ENCODE measurements around the gene SYNPO. TPM values are rescaled to one million over a fixed set of nuclear protein-coding genes. Genes with fewer than 3 reads are reported as not detected.

SYNPO gene
- polyA plus RNA-seq, 1 donor from 2014 or later: not detected

DNA sequence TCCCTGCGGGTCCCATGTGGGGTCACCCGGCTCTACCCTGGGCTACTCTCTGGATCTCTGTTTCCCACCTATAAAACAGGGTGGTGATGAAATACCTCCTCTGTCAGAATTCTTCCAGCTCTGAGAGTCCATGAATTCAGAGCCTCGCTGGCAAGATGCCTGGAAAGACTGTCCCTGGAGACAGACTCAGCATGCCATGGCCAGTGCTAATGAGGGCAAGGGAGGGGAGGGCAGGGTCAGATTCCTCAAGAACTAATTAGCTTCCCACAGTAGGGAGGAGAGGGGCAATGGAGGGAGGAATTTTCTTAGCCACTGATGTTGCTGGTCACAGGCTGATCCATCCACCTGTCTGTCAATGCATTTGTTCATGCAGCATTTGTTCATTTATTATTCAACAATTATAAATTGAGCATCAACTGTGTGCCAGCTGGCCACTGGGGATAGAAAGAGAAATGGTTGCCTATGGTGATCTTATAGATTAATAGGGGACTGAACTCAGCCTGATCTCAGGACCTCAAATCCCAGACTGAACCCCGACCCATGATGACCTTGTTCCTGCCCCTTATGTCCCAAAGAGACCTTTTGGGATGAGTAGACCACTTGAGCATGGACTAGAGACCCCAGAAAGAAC, 4.7 kb downstream of the SYNPO start:
- Histone ChIP-seq H3K4me3 (ENCODE audit: low read length) (no peak overlapping the region), H3F3A (ENCODE audit: insufficient read depth, low read length, poor library complexity, severe bottlenecking) (no peaks in the 10 kb centered on the region), H3K9me2 (ENCODE audit: insufficient read depth, low read length) (no peaks in the 10 kb centered on the region), H3K4me2 (ENCODE audit: low read length) (no peak overlapping the region), H3K27me3 (ENCODE audit: insufficient read depth, low read depth, low read length) (no peaks in the 10 kb centered on the region), H2AFZ (ENCODE audit: low read depth, low read length) (no peak overlapping the region), H4K20me1 (ENCODE audit: insufficient read depth) (no peaks in the 10 kb centered on the region), H3K27ac (ENCODE audit: low read length) (no peak overlapping the region), H3K79me2 (replicated peaks; ENCODE audit: insufficient read depth, low read length) (no peaks in the 10 kb centered on the region), H3K9me3 (ENCODE audit: low read length) (no peaks in the 10 kb centered on the region), H3K9ac (ENCODE audit: low read length) (no peak overlapping the region), H3K36me3 (ENCODE audit: insufficient read depth, low read length) (no peaks in the 10 kb centered on the region)
- TF ChIP-seq RAD21 (conservative IDR thresholded peaks at IDR 0.05): no peak
- no peak for TF ChIP-seq POLR2AphosphoS5 (IDR thresholded peaks at IDR 0.05)
- TF ChIP-seq MXI1 (conservative IDR thresholded peaks at IDR 0.05; ENCODE audit: poor library complexity, severe bottlenecking): no peak
- TF ChIP-seq, protein P1, sequence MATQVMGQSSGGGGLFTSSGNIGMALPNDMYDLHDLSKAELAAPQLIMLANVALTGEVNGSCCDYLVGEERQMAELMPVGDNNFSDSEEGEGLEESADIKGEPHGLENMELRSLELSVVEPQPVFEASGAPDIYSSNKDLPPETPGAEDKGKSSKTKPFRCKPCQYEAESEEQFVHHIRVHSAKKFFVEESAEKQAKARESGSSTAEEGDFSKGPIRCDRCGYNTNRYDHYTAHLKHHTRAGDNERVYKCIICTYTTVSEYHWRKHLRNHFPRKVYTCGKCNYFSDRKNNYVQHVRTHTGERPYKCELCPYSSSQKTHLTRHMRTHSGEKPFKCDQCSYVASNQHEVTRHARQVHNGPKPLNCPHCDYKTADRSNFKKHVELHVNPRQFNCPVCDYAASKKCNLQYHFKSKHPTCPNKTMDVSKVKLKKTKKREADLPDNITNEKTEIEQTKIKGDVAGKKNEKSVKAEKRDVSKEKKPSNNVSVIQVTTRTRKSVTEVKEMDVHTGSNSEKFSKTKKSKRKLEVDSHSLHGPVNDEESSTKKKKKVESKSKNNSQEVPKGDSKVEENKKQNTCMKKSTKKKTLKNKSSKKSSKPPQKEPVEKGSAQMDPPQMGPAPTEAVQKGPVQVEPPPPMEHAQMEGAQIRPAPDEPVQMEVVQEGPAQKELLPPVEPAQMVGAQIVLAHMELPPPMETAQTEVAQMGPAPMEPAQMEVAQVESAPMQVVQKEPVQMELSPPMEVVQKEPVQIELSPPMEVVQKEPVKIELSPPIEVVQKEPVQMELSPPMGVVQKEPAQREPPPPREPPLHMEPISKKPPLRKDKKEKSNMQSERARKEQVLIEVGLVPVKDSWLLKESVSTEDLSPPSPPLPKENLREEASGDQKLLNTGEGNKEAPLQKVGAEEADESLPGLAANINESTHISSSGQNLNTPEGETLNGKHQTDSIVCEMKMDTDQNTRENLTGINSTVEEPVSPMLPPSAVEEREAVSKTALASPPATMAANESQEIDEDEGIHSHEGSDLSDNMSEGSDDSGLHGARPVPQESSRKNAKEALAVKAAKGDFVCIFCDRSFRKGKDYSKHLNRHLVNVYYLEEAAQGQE (IDR thresholded peaks at IDR 0.05; ENCODE audit: borderline replicate concordance): no peak
- TF ChIP-seq EP300 (conservative IDR thresholded peaks at IDR 0.05; ENCODE audit: poor library complexity, severe bottlenecking): no peak
- no peak for TF ChIP-seq SMC3 (conservative IDR thresholded peaks at IDR 0.05; ENCODE audit: poor library complexity)
- no peak for TF ChIP-seq EZH2 (IDR thresholded peaks at IDR 0.05; ENCODE audit: borderline replicate concordance, insufficient read depth, low read length, poor library complexity, severe bottlenecking)
- TF ChIP-seq TAF1 (IDR thresholded peaks at IDR 0.05; ENCODE audit: low read depth): no peak
- TF ChIP-seq, protein P2, sequence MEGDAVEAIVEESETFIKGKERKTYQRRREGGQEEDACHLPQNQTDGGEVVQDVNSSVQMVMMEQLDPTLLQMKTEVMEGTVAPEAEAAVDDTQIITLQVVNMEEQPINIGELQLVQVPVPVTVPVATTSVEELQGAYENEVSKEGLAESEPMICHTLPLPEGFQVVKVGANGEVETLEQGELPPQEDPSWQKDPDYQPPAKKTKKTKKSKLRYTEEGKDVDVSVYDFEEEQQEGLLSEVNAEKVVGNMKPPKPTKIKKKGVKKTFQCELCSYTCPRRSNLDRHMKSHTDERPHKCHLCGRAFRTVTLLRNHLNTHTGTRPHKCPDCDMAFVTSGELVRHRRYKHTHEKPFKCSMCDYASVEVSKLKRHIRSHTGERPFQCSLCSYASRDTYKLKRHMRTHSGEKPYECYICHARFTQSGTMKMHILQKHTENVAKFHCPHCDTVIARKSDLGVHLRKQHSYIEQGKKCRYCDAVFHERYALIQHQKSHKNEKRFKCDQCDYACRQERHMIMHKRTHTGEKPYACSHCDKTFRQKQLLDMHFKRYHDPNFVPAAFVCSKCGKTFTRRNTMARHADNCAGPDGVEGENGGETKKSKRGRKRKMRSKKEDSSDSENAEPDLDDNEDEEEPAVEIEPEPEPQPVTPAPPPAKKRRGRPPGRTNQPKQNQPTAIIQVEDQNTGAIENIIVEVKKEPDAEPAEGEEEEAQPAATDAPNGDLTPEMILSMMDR (IDR thresholded peaks at IDR 0.05; ENCODE audit: poor library complexity, severe bottlenecking): no peak

DNA sequence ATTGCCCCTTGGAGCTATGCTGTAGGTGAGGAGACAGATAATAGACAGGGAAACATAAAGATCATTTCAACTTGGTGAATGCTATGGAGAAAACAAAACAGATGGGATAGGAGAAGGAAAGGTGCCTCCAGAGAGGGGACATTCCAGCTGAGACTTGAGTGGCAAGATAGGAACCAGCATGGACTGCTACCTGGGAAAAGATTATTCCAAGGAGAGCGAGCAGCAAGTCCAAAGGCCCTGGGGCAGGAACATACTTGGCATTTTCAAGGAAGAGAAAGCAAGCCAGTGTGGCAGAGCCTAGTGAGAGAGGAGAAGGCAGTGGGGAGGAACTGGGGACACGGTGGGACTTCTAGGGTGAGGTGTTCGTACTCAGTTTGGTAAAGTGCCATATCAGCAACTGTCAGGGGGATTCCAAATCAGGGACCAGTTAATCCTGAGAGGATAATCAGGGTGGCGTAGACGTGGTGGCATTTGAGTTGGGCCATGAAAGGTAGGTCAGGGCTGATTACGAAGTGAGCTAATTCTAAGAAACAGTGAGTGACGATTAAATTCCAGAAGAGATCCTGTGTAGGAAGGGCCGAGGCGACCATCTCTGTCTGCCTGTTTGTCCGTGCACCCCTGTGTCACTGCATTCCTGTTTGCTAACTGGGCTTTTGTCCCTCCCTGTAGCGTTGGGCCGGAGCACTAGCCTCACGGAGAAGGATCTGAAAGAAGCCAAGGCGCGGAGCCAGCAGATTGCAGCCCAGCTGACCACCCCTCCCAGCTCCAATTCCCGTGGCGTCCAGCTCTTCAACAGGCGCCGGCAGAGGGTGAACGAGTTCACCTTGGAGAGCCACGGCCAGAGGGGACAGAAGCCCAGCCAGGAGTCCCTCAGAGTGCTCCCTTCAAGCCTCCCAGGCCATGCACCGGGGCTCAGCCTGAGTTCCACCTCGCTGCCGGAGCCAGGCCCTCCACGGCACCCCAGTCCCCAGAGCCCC, 7.1 kb downstream of the SYNPO start:
- Histone ChIP-seq H3K27me3 (ENCODE audit: insufficient read depth, low read depth, low read length) (no peaks in the 10 kb centered on the region), H3K79me2 (replicated peaks; ENCODE audit: insufficient read depth, low read length) (no peaks in the 10 kb centered on the region), H2AFZ (ENCODE audit: low read depth, low read length) (no peak overlapping the region), H4K20me1 (ENCODE audit: insufficient read depth) (no peaks in the 10 kb centered on the region), H3F3A (ENCODE audit: insufficient read depth, low read length, poor library complexity, severe bottlenecking) (no peaks in the 10 kb centered on the region), H3K9ac (ENCODE audit: low read length) (no peak overlapping the region), H3K9me2 (ENCODE audit: insufficient read depth, low read length) (no peaks in the 10 kb centered on the region), H3K9me3 (ENCODE audit: low read length) (no peaks in the 10 kb centered on the region), H3K27ac (ENCODE audit: low read length) (no peak overlapping the region), H3K4me2 (ENCODE audit: low read length) (no peak overlapping the region), H3K36me3 (ENCODE audit: insufficient read depth, low read length) (no peaks in the 10 kb centered on the region), H3K4me3 (ENCODE audit: low read length) (no peak overlapping the region)
- TF ChIP-seq, protein P1 (IDR thresholded peaks at IDR 0.05; ENCODE audit: borderline replicate concordance): no peak
- TF ChIP-seq SMC3 (conservative IDR thresholded peaks at IDR 0.05; ENCODE audit: poor library complexity) (no peak), RAD21 (conservative IDR thresholded peaks at IDR 0.05) (no peak), EZH2 (IDR thresholded peaks at IDR 0.05; ENCODE audit: borderline replicate concordance, insufficient read depth, low read length, poor library complexity, severe bottlenecking) (no peak), EP300 (conservative IDR thresholded peaks at IDR 0.05; ENCODE audit: poor library complexity, severe bottlenecking) (no peak), TAF1 (IDR thresholded peaks at IDR 0.05; ENCODE audit: low read depth) (no peak), MXI1 (conservative IDR thresholded peaks at IDR 0.05; ENCODE audit: poor library complexity, severe bottlenecking) (no peak)
- TF ChIP-seq, protein P2 (IDR thresholded peaks at IDR 0.05; ENCODE audit: poor library complexity, severe bottlenecking): no peak

Data from neural cell (in vitro differentiated cells).